ENCODE measurements around the gene OR51G2. TPM values are rescaled to one million over a fixed set of nuclear protein-coding genes. Genes with fewer than 3 reads are reported as not detected.

Gene OR51G2
- polyA plus RNA-seq, 1 donor from 2014 or later = not detected

DNA sequence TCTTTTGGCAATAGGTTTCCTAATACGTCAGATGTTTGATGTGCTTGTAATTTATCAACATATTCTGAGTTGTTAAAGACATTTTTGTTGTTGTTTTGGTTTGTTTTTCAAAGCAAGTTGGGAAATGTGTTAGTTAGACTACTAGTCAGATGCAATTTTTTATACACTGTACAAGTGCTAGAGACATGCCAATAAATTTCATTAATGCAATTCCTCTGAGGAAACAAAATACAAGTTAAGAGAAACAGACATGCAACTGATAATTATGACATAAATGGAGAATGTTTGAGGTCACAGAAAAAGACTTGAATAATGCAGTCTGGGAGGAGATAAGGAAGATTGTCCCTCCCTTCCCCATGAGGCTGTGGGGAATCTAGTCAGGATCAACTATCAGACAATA, 31.6 kb downstream of the OR51G2 start:
- no peak overlapping the region for H3K27ac Mint-ChIP-seq
- peaks cover 0 to 2% (median 0%) of the 10 kb centered on the region in 3 donors for H3K9me3 Mint-ChIP-seq
- H3K4me1 Mint-ChIP-seq = no peaks in the 10 kb centered on the region

DNA sequence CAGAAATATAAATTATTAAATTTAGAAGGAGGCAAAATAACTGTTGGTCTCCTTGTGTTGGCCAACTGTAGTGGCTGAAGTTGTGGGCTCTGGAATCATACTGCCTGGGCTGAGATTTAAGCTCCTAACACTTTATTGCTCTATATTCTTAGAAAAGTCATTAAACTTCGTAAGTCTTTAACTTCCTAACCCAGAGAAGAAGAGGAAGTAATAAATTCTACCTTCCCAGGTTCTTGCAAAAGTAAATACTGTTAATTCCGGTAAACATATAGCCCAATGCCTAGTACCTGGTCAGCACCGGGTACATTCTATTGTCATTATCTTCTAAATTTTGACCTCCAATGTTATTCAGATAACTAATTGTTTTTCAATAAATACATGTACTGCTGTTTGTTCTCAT, 33.0 kb downstream of the OR51G2 start:
- no peaks in the 10 kb centered on the region for H3K4me1 Mint-ChIP-seq
- H3K27ac Mint-ChIP-seq = no peak overlapping the region
- no peaks in the 10 kb centered on the region for H3K27me3 Mint-ChIP-seq

More for the DNA sequence above, 31.6 kb downstream of the OR51G2 start:
- no peaks in the 10 kb centered on the region for H3K27me3 Mint-ChIP-seq
- no peak overlapping the region for H3K4me3 Mint-ChIP-seq
- H3K36me3 Mint-ChIP-seq = no peaks in the 10 kb centered on the region

DNA sequence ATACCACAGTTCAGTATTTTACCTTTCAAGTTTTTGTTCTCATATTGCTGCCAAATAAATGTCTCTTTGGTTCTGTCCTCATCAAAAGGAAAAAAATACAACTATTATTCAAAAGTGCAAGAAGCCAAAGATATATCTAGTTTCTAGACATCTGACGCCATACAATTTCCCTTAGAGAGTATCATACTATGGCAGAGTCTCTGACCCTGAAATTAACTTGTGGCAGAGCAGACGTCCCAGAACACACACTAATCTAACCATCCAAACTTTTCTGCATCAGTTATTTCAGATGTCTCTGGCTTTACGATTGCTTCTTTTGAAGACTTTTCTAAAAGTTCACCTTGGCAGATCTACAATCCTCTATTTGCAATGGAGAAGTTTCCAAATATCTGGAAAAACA, 34.8 kb downstream of the OR51G2 start:
- no peaks in the 10 kb centered on the region for H3K36me3 Mint-ChIP-seq
- no peaks in the 10 kb centered on the region for H3K27me3 Mint-ChIP-seq
- H3K27ac Mint-ChIP-seq = no peak overlapping the region
- no peaks in the 10 kb centered on the region for H3K4me1 Mint-ChIP-seq
- H3K4me3 Mint-ChIP-seq = no peak overlapping the region
- peaks cover 0 to 2% (median 0%) of the 10 kb centered on the region in 3 donors for H3K9me3 Mint-ChIP-seq

More for the DNA sequence above, 33.0 kb downstream of the OR51G2 start:
- Mint-ChIP-seq H3K36me3 (no peaks in the 10 kb centered on the region), H3K4me3 (no peak overlapping the region), H3K9me3 (peaks cover 0 to 2% (median 0%) of the 10 kb centered on the region in 3 donors)

DNA sequence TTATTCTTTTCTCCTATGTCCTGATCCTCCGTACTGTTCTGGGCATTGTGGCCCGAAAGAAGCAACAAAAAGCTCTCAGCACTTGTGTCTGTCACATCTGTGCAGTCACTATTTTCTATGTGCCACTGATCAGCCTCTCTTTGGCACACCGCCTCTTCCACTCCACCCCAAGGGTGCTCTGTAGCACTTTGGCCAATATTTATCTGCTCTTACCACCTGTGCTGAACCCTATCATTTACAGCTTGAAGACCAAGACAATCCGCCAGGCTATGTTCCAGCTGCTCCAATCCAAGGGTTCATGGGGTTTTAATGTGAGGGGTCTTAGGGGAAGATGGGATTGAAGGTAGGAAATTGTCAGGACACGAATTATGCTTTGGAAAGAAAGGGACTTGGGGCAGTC, 36.6 kb downstream of the OR51G2 start:
- Mint-ChIP-seq H3K27me3 (no peaks in the 10 kb centered on the region), H3K9me3 (peaks cover 0 to 2% (median 0%) of the 10 kb centered on the region in 3 donors), H3K4me1 (no peaks in the 10 kb centered on the region), H3K4me3 (no peak overlapping the region), H3K27ac (no peak overlapping the region), H3K36me3 (no peaks in the 10 kb centered on the region)

DNA sequence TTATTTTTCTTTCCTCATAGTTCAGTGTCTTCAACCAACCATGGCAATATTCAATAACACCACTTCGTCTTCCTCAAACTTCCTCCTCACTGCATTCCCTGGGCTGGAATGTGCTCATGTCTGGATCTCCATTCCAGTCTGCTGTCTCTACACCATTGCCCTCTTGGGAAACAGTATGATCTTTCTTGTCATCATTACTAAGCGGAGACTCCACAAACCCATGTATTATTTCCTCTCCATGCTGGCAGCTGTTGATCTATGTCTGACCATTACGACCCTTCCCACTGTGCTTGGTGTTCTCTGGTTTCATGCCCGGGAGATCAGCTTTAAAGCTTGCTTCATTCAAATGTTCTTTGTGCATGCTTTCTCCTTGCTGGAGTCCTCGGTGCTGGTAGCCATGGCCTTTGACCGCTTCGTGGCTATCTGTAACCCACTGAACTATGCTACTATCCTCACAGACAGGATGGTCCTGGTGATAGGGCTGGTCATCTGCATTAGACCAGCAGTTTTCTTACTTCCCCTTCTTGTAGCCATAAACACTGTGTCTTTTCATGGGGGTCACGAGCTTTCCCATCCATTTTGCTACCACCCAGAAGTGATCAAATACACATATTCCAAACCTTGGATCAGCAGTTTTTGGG, 37.2 kb downstream of the OR51G2 start, which contains the start of gene OR51T1:
Gene OR51T1, plus strand, starts transcription at position 41 of the 641 bp plus-strand sequence. Its CDS starts 0 bp downstream, at position 41.
- H3K27me3 Mint-ChIP-seq = no peaks in the 10 kb centered on the region
- H3K36me3 Mint-ChIP-seq = no peaks in the 10 kb centered on the region
- H3K9me3 Mint-ChIP-seq = peaks cover 0 to 2% (median 0%) of the 10 kb centered on the region in 3 donors
- H3K4me3 Mint-ChIP-seq = no peak within 1 kb of the TSS
- no peak within 1 kb of the TSS for H3K27ac Mint-ChIP-seq
- no peaks in the 10 kb centered on the region for H3K4me1 Mint-ChIP-seq

DNA sequence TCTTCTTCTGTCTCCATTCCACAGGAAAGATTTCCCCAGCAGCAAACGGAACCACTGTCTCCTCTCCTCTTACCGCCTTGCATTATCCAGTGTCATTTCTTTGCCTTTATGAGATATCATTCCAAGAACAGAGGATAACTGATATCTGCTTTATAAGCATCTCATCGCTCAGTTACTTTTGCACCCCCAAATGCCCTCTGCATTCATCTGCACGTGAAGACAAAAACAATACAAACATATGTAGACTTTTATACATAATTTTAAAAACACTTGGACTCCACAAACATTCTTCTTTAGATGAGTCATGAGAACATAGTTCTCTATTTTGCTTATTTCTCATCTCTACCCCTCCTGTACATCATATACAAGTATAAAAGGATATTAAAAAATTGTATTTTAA, 38.0 kb downstream of the OR51G2 start:
- Mint-ChIP-seq H3K4me1 (no peaks in the 10 kb centered on the region), H3K36me3 (no peaks in the 10 kb centered on the region), H3K9me3 (peaks cover 0 to 2% (median 1%) of the 10 kb centered on the region in 3 donors), H3K27ac (no peak overlapping the region), H3K4me3 (no peak overlapping the region), H3K27me3 (no peaks in the 10 kb centered on the region)

DNA sequence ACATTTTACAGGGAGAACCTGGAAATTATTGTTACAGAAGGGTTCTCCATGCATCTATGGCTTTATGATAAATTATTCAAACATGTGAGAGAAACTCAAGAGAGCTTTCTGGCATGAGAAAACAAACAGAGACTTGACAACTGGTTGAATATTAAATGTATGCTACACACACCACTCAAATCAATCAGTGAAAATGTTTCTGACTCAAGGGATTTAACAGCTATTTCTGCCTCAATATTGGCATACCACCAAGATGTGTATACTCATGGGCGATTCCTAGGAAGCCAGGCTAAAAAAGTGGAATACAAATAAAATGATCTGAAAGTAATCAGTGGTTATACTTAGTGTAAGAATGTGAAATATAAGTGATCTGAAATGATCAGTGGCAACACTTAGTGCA, 53.3 kb downstream of the OR51G2 start:
- Mint-ChIP-seq H3K27me3 (no peaks in the 10 kb centered on the region), H3K4me3 (no peak overlapping the region), H3K36me3 (peaks cover 2% of the 10 kb centered on the region), H3K4me1 (no peaks in the 10 kb centered on the region), H3K27ac (no peak overlapping the region), H3K9me3 (peaks cover 0 to 9% (median 0%) of the 10 kb centered on the region in 3 donors)

DNA sequence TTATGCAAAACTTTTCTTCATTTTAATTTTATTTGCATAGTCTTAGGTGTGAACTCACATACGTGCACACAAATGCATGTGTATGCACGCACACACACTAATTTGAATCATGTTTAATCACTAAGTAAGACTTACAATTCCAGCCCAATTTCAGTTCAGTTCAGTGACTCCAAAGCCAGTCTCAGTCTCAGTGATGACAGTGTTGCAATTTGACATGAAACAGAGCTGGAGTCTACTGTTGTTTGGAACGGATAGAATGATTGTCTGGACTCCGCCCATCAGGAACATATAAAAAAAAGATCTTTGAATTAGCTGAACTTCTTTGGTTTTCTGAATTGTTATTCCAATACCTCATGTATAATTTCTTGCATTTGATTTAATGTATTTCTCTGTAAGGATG, 55.3 kb downstream of the OR51G2 start:
- H3K9me3 Mint-ChIP-seq = peaks cover 0 to 9% (median 5%) of the 10 kb centered on the region in 3 donors
- no peak overlapping the region for H3K4me3 Mint-ChIP-seq
- H3K27me3 Mint-ChIP-seq = no peaks in the 10 kb centered on the region
- H3K36me3 Mint-ChIP-seq = peaks cover 2% of the 10 kb centered on the region
- no peaks in the 10 kb centered on the region for H3K4me1 Mint-ChIP-seq
- no peak overlapping the region for H3K27ac Mint-ChIP-seq

Other genes with a start within 250 kb of the OR51G2 start
- not detected for gene OR51E2, start 221.5 kb downstream of the OR51G2 start, polyA plus RNA-seq
- not detected for gene MMP26, start 214.6 kb downstream of the OR51G2 start, polyA plus RNA-seq
- not detected for gene OR51F1, start 149.4 kb downstream of the OR51G2 start, polyA plus RNA-seq
- gene OR52R1, start 115.0 kb downstream of the OR51G2 start, polyA plus RNA-seq = not detected
- gene OR51F2, start 98.0 kb downstream of the OR51G2 start, polyA plus RNA-seq = not detected
- not detected for gene OR51S1, start 70.1 kb downstream of the OR51G2 start, polyA plus RNA-seq
- not detected for gene OR51T1, start 37.5 kb downstream of the OR51G2 start, polyA plus RNA-seq
- gene OR51A7, start 15.6 kb downstream of the OR51G2 start, polyA plus RNA-seq = not detected
- gene OR51G1, start 5.0 kb upstream of the OR51G2 start, polyA plus RNA-seq = not detected
- not detected for gene OR51A4, start 28.3 kb upstream of the OR51G2 start, polyA plus RNA-seq
- gene OR51A2, start 36.4 kb upstream of the OR51G2 start, polyA plus RNA-seq = not detected
- gene OR51L1, start 75.5 kb upstream of the OR51G2 start, polyA plus RNA-seq = not detected
- gene OR52J3, start 127.2 kb upstream of the OR51G2 start, polyA plus RNA-seq = not detected
- gene OR52E2, start 140.3 kb upstream of the OR51G2 start, polyA plus RNA-seq = not detected
- not detected for gene OR52E1, start 150.2 kb upstream of the OR51G2 start, polyA plus RNA-seq
- gene OR52A5, start 219.0 kb upstream of the OR51G2 start, polyA plus RNA-seq = not detected
- not detected for gene OR52A1, start 235.4 kb upstream of the OR51G2 start, polyA plus RNA-seq